ENCODE measurements around the gene CCDC167. TPM values are rescaled to one million over a fixed set of nuclear protein-coding genes. Genes with fewer than 3 reads are reported as not detected.

CCDC167 gene
- total RNA-seq, 1 experiment from 2014 or later, result 31.1 TPM

GRCh38 chr6:37534893-37535292 lies 35.2 kb upstream of the CCDC167 start:
- no peak for DNase-seq (ENCODE audit: low read depth, low spot score)
- in situ Hi-C loops (cut with HindIII; ENCODE audit: low pct_unique_long_range_greater_than_20kb, low sequenced_read_pairs), result no loop called here

- in situ Hi-C loops (cut with HindIII; ENCODE audit: low pct_unique_long_range_greater_than_20kb, low sequenced_read_pairs), result no loop called here
- no peak for DNase-seq (ENCODE audit: low read depth, low spot score)
Observed at GRCh38 chr6:37532122-37532521, 32.4 kb upstream of the CCDC167 start.

GRCh38 chr6:37531437-37532036 lies 31.8 kb upstream of the CCDC167 start:
- in situ Hi-C loops (cut with HindIII; ENCODE audit: low pct_unique_long_range_greater_than_20kb, low sequenced_read_pairs), result no loop called here
- no peak for DNase-seq (ENCODE audit: low read depth, low spot score)

- no peak for DNase-seq (ENCODE audit: low read depth, low spot score)
Observed at GRCh38 chr6:37531026-37531425, 31.3 kb upstream of the CCDC167 start.

DNA sequence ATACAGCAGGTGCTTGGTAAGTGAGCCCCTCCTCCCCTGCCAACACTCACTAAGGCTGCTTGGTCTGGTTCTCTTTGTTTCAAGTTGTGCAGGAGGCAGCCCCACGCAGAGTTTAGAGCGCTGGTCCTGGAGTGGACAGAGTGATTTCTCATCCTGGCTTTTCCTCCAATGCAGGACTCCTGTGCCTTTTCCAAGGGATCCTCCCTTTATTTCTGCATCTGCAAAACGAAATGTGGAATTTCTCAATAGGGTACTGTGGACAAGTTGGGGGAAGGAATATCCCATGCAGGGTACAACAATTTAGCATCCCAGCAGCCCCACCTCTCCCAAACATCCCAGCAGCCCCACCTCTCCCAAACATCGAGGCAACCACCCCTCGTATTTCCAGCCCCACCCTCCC lies 30.6 kb upstream of the CCDC167 start:
- in situ Hi-C loops (cut with HindIII; ENCODE audit: low pct_unique_long_range_greater_than_20kb, low sequenced_read_pairs), result no loop called here
- DNase-seq (ENCODE audit: low read depth, low spot score), result no peak

More at GRCh38 chr6:37531026-37531425, 31.3 kb upstream of the CCDC167 start:
- in situ Hi-C loops (cut with HindIII; ENCODE audit: low pct_unique_long_range_greater_than_20kb, low sequenced_read_pairs), result no loop called here

DNA sequence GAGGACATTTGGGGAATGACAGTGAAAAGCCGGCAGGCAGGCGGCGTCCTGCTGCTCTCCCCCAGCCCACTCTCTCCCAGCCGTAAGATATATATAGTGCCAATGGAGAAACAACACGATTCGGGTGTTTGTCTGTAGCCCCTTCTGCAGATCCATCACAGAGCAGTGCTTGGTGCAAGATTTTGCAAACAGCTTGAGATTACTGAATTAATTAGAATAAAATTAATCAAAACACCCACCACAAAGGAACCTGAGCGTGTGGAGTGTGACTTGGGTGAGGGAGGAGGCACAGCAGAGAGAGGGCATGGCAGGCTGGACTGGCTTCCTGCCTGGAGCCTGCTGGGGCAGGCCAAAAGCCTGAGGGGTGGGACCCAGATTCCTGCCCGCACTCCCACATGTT lies 28.8 kb upstream of the CCDC167 start:
- DNase-seq (ENCODE audit: low read depth, low spot score), result no peak
- in situ Hi-C loops (cut with HindIII; ENCODE audit: low pct_unique_long_range_greater_than_20kb, low sequenced_read_pairs), result no loop called here

DNA sequence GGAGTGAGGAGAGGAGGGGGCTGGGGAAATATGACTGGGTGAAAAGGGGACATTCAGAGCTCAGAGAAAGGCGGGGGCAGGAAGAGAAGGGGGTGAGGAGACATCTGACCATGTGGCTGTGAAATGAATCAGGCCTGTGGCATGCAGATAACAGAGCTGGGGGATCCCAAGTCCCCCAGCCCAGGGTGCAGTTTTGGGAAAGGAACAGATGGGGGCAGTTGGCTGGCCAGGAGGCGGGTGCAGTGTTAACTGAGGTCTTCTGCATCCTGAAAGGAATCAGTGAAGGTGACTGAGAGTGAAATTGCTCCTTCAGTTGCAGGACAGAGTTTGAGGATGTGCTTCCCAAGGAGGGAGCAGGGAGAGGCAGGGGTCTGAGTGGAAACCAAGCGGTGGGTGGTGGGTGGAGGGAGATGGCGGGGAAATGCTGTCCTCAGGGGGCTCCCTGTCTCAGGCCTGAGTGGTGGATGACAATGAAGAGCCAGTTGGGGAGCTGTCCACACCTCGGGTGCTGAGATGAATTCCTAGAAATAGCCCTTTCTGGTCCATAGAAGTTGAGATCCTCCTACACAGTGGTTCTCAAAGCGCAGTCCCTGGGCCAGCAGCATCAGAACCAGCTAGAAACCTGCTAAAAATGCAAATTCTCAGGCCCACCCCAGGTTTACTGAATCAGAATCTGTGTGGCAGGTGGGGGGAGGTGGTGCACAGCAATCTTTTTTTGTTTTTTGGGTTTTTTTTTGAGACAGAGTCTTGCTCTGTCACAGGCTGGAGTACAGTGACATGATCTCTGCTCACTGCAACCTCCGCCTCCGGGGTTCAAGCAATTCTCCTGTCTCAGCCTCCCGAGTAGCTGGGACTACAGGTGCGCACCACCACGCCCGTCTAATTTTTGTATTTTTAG lies 26.0 kb upstream of the CCDC167 start:
- DNase-seq (ENCODE audit: low read depth, low spot score), result no peak
- in situ Hi-C loops (cut with HindIII; ENCODE audit: low pct_unique_long_range_greater_than_20kb, low sequenced_read_pairs), result no loop called here

DNA sequence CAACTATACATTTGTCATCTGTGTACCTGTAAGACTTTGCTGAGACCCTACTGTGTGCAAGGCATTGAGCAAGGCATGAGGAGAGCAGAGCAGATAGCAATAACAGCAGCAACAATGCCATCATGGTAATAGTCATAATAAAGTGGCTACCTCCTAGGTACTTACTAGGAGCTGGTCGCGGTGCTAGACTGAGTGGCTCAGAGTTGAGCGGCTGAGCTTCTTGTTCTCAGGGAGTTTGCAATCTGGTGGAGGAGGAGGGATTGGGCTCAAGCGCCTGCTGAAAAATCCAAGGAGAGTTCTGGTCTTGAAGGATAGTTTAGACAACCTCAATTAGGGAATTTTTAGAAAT lies 25.3 kb upstream of the CCDC167 start:
- DNase-seq (ENCODE audit: low read depth, low spot score), result no peak
- in situ Hi-C loops (cut with HindIII; ENCODE audit: low pct_unique_long_range_greater_than_20kb, low sequenced_read_pairs), result no loop called here

DNA sequence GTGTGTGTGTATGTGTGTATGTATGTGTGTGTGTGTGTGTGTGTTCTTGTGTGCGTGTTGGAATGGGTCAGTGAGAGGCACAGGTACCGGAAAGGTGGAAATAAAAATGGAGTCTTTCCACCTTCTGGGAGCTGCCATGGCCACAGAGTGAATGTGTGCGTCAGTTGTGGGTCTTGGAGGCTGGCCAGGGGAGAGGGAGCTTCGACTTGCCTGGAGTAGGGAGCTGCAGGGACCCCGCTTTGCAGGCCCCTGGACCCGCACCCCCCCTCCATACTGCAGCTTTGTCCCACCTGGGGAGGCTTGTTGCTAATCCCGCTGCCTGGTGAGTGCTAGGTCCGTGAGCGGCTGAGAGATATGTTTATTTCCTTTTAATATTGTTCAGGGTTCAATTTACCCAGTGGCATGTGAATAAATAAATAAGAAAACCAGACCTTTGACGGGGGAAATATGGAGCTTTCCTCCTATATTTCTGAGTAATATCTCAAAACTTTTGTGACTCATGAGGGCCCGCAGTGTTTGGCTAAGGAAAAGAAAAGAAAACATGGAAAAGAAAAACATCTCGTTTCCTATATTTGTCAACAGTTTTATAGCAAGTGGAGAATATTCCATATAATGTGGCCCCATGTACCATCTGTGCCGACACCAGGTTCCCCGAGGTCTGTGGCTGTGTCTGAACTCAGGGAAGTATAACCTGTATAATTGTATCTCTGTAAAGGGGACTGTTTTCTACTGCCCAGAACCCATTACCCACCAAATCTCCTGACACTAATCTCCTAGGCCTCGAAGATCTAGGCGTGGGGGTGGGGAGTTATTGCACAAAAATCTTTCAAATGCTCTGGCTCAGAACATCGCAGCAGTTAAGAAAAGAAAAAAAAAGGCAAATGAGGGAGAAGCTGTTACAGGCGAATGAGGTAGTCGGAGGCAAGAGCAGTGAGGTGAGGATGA lies 24.6 kb upstream of the CCDC167 start:
- in situ Hi-C loops (cut with HindIII; ENCODE audit: low pct_unique_long_range_greater_than_20kb, low sequenced_read_pairs), result no loop called here
- no peak for DNase-seq (ENCODE audit: low read depth, low spot score)

DNA sequence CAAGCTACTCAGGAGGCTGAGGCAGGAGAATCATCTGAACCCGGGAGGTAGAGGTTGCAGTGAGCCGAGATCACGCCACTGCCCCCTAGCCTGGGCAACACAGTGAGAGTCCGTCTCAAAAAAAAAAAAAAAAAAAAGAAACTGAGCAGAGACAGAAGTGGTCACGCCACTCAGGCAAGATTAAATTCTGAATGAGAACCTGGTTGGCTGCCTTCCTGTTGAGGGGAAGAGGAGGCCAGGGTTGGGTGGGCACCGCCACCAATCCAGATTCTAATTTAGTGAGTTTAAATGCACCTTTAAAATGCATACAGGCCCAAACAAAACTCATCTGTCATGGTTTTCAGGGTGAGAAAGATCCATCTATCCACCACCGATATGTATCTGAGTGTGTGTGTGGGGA lies 23.7 kb upstream of the CCDC167 start:
- in situ Hi-C loops (cut with HindIII; ENCODE audit: low pct_unique_long_range_greater_than_20kb, low sequenced_read_pairs), result no loop called here

GRCh38 chr6:37522836-37523235 lies 23.1 kb upstream of the CCDC167 start:
- in situ Hi-C loops (cut with HindIII; ENCODE audit: low pct_unique_long_range_greater_than_20kb, low sequenced_read_pairs), result no loop called here

More for the DNA sequence above, 23.7 kb upstream of the CCDC167 start:
- DNase-seq (ENCODE audit: low read depth, low spot score), result no peak

GRCh38 chr6:37521674-37522073 lies 22.0 kb upstream of the CCDC167 start:
- DNase-seq (ENCODE audit: low read depth, low spot score), result no peak
- in situ Hi-C loops (cut with HindIII; ENCODE audit: low pct_unique_long_range_greater_than_20kb, low sequenced_read_pairs), result no loop called here

More at GRCh38 chr6:37522836-37523235, 23.1 kb upstream of the CCDC167 start:
- DNase-seq (ENCODE audit: low read depth, low spot score), result no peak

DNA sequence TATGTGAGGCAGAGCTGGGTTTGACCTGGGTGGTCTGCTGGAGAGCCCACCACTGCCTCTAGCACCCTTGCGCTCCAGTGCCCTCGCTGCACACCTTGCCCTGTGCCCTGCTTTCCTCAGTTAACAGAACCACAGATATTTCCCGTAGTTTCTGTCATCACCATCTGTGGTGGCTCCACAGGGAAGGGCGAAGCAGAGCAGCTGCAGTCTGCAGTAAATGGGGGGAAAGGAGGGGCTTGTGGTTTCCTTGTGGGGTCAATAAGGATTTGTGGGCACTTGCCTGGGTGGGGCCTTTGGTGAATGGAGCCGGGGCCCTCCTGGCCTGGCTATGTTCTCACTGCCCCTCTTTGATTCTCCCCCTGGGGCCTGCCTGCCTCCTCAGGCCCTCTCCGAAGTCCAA lies 21.2 kb upstream of the CCDC167 start:
- no peak for DNase-seq (ENCODE audit: low read depth, low spot score)

DNA sequence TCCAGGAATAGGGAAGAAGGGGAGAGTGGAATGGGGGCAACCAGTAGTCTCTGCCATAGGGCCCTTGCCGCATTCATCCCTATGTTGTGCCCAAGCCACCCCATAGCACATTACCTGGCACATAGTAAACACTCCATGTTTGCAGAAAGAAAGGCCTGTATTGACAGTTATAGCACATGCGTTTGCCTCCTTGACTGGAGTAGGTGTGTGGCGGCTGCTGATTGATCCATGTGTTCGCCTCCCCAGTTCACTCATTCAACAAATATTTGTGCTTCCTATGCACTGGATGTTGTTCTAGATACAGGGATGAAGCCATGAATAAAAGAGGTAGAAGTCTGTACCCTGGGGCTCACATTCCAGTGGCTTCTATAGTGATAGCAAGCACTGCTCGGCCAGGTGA lies 19.8 kb upstream of the CCDC167 start:
- in situ Hi-C loops (cut with HindIII; ENCODE audit: low pct_unique_long_range_greater_than_20kb, low sequenced_read_pairs), result no loop called here
- no peak for DNase-seq (ENCODE audit: low read depth, low spot score)

More for the DNA sequence above, 21.2 kb upstream of the CCDC167 start:
- in situ Hi-C loops (cut with HindIII; ENCODE audit: low pct_unique_long_range_greater_than_20kb, low sequenced_read_pairs), result no loop called here

DNA sequence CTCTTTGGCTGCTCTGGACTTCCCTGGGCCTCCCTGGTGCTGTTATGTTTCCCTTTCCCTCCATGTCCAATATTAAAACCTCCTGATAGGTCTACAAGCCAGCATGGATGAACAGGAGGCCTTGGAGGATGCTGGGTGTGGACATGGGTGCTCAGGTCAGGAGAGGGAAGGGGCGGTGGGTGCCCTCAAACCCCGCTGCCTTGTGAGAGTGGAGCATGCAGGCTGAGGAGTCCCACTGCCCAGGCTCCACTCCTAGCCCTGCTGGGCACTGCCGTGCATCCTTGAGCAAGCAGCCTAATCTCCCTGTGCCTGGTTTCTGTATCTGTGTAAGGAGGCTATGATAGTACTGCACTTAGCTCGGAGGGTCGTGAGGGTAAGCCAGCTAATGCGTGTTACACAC lies 18.4 kb upstream of the CCDC167 start:
- in situ Hi-C loops (cut with HindIII; ENCODE audit: low pct_unique_long_range_greater_than_20kb, low sequenced_read_pairs), result no loop called here
- DNase-seq (ENCODE audit: low read depth, low spot score), result no peak

- DNase-seq (ENCODE audit: low read depth, low spot score), result no peak
- in situ Hi-C loops (cut with HindIII; ENCODE audit: low pct_unique_long_range_greater_than_20kb, low sequenced_read_pairs), result no loop called here
Observed at GRCh38 chr6:37517411-37517812, 17.7 kb upstream of the CCDC167 start.

- no peak for DNase-seq (ENCODE audit: low read depth, low spot score)
- in situ Hi-C loops (cut with HindIII; ENCODE audit: low pct_unique_long_range_greater_than_20kb, low sequenced_read_pairs), result no loop called here
Observed at GRCh38 chr6:37516920-37517405, 17.3 kb upstream of the CCDC167 start.

All from SK-MEL-5 (cell line).